Measurements from ENCODE around the gene HIPK2.

DNA sequence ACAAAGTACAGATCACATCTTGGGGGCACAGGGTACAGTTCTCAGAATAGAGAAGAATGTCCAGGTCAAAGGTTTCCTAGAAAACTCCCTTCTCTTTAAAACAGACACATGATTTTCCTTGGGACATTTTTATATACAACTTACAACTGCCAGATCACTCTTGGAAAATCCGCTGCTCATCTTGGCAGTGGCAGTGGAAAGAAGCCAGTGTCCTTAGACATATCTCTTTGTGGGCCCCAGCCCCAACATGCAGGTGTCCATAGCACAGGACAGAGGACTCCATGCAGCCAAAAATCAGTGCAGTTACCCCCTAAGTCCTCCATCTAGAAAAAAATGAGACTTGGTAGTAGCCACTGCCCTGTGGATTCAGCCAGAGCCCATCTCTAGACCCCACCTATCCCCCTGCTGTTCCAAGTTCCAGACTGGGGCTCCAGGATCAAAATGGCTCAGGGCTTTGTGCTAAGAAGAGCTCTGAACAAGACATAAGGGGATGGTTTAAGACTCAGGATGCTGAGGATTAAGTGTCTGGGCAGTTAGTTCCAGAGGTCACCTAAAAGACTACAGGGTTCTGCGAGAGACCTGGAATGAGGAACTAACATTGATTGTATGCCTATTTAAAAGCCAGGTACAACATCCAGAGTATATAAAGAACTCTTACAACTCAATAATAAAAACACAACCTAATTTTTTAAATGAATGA lies 34.4 kb downstream of the HIPK2 start:
- TF ChIP-seq GATA3 (IDR thresholded peaks at IDR 0.05; ENCODE audit: low read depth, low read length), result no peak
- TF ChIP-seq GATA2 (IDR thresholded peaks at IDR 0.05; ENCODE audit: low read depth, low read length), result no peak
